Erythroblast (primary cell): ENCODE data around the gene WHRN.

Experiments used
- GATA1 ChIP-seq: IDR thresholded peaks from 2 replicates; pipeline ENCODE4 v1.6.1; 2011; ENCODE audit warnings: low read depth, mild to moderate bottlenecking, control low read depth, low read length, moderate library complexity
- POLR2A ChIP-seq: IDR thresholded peaks from 2 replicates; pipeline ENCODE4 v1.6.1; 2011; ENCODE audit warnings: mild to moderate bottlenecking, low read length

DNA sequence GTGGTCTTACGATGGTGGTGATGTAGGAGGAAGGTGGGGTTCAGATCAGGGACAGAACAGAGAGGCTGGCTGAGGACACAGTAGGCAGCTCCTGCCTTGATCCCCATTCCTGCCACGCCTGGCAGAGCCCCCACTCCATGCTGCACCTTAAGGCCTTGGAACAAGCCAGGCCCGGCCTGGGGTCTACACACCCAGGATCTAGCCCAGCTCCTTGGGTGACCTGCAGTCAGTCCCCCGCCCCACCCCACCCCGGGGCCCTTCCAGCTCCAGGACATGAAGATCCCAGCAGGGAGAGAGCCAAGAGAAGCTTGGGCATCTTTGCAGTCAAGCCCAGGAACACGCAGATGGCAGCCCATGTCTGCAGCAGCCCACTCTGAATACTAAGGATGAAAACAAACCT lies 34.7 kb downstream of the WHRN start:
- TF ChIP-seq POLR2A (no peak), GATA1 (no peak)
